ENCODE data around the gene CD80. TPM values are rescaled to one million over a fixed set of nuclear protein-coding genes. Genes with fewer than 3 reads are reported as not detected.
"Not testable (repeated sequence)": the region's sequence is repeated elsewhere in the genome, so short reads cannot be mapped to it uniquely, and the experiment has no call there.

The CD80 gene
- total RNA-seq, 2 experiments from 2014 or later, result 0.14 to 0.40 TPM

DNA sequence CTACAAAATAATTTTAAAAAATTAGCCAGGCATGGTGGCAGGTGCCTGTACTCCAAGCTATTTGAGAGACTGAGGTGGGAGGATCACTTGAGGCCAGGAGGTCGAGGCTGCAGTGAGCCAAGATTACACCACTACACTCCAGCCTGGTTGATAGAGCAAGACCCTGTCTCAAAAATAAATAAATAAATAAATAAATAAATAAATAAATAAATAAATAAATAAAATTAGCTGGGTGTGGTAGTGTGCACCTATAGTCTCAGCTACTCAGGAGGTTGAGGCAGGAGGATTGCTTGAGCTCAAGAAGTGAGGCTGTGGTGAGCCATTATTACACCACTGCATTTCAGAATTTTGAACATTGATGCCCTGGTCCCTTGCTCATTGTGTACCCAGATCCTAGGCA lies 35.5 kb upstream of the CD80 start:
- H3K9me3 Mint-ChIP-seq; DNase-seq; intact Hi-C loops (cut with micrococcal nuclease); H3K36me3 Mint-ChIP-seq (ENCODE audit: low read depth); H3K4me1 Mint-ChIP-seq (ENCODE audit: low read depth); H3K4me3 Mint-ChIP-seq; CTCF ChIA-PET; H3K27me3 Mint-ChIP-seq (ENCODE audit: low read depth); H3K27ac Mint-ChIP-seq: not testable (repeated sequence)

DNA sequence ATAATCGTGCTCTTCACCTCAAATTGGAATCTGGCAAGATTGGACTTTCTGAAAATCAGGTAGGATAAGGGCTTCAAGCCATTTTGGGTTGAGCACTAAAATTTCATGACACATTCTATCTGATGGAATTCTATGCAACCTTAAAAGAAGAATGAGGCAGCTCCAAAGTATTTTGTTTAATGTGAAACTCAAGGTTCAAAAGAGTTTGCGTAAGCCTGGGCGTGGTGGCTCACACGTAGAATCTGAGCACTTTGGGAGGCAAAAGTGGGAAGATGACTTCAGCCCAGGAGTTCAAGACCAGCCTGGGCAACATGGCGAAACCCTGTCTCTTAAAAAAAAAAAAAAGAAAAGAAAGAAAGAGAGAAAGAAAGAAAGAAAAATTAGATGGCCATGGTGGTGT lies 34.7 kb upstream of the CD80 start:
- H3K9me3 Mint-ChIP-seq, result peaks cover 1% of the 10 kb centered on the region
- H3K4me1 Mint-ChIP-seq (ENCODE audit: low read depth), result no peaks in the 10 kb centered on the region
- no peak overlapping the region for H3K27ac Mint-ChIP-seq
- no peak for DNase-seq
- peaks cover 12% of the 10 kb centered on the region for H3K27me3 Mint-ChIP-seq (ENCODE audit: low read depth)
- CTCF ChIA-PET, result interaction anchor here (1.0 kb wide), 1 partner anchor 12 kb away, joined by 4 read pairs; no protein-coding TSS in a partner anchor
- no peak overlapping the region for H3K4me3 Mint-ChIP-seq
- intact Hi-C loops (cut with micrococcal nuclease), result no loop called here
- H3K36me3 Mint-ChIP-seq (ENCODE audit: low read depth), result no peaks in the 10 kb centered on the region

DNA sequence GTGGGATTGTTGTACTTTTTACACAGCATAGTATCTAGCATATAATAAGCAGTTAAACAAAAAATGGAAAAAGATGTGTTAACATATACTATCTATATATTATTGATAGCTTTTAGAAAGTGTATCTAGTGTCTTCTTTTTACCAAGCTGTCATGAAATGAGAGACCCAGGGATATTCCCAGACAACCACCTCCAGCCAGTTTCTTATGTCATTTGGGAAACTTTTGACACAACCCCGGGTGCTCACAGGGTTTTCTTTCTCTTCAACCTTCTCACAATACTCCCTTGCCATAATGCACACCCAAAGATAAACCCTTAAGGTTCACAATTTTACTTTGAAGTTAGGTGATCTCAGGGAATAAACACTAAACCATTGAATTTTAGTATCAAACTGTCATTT lies 33.4 kb upstream of the CD80 start:
- Mint-ChIP-seq H3K4me1 (ENCODE audit: low read depth) (peaks cover 7% of the 10 kb centered on the region), H3K36me3 (ENCODE audit: low read depth) (no peaks in the 10 kb centered on the region), H3K27me3 (ENCODE audit: low read depth) (peaks cover 16% of the 10 kb centered on the region), H3K27ac (no peak overlapping the region), H3K4me3 (no peak overlapping the region), H3K9me3 (peaks cover 1% of the 10 kb centered on the region)
- no peak for DNase-seq
- CTCF ChIA-PET, result no interaction called here
- intact Hi-C loops (cut with micrococcal nuclease), result no loop called here

DNA sequence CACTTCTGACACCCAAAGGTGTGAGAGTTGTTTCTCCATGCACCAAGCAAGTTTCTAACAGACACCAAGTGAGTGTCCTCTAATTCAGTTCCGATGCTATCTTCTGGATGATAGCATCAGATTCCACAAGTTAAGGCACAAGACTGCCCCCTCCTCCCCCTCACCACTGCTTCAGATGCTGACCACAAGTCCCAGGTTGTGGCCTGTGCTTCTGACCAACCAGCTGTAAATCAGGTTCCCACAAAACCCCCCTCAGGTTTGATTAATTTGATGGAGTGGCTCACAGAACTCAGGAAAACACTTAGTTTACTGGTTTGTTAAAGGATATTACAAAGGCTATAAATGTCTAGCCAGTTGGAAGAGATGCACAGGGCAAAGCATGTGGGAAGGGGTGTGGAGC lies 31.3 kb upstream of the CD80 start:
- no peak overlapping the region for H3K4me3 Mint-ChIP-seq
- no peak for DNase-seq
- H3K27me3 Mint-ChIP-seq (ENCODE audit: low read depth), result peaks cover 16% of the 10 kb centered on the region
- no peaks in the 10 kb centered on the region for H3K36me3 Mint-ChIP-seq (ENCODE audit: low read depth)
- intact Hi-C loops (cut with micrococcal nuclease), result no loop called here
- peaks cover 8% of the 10 kb centered on the region for H3K4me1 Mint-ChIP-seq (ENCODE audit: low read depth)
- CTCF ChIA-PET, result interaction anchor here (0.7 to 1.1 kb wide), 2 partner anchors 10 to 16 kb away, joined by 3 read pairs; no protein-coding TSS in a partner anchor
- peaks cover 1% of the 10 kb centered on the region for H3K9me3 Mint-ChIP-seq
- H3K27ac Mint-ChIP-seq, result no peak overlapping the region

DNA sequence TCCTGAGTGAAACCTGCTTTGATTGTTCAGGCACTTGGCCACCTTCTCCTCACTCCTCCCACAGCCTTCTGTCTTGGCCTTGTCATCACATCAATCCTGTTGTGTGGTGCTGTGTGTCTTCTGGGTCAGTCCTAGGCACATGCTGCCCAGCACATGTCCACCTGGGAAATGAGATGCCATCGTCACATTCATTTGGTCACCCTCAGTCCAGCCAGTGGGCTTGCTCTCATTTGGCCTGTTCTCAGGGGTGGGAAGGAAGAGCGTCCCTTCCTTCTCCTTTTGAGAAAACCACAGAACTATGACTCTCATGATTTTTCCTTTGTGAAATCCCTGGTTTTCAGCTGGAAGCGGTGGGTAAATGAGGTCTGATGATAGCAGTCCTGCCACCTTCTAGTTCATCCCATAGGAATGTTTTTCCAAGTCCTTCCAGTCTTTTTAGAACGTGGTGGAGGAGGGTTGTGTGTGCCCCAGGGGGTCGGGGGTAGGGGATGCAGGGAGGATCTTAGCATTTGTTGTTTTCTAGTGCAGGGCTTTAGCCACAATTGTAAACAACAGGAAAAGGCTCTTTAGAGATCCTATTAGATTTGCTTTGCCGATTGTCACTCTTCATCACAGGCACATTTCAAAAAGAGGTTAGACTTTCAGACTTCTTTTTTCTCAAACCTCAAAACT lies 29.8 kb upstream of the CD80 start:
- intact Hi-C loops (cut with micrococcal nuclease), result no loop called here
- Mint-ChIP-seq H3K4me1 (ENCODE audit: low read depth) (peaks cover 8% of the 10 kb centered on the region), H3K4me3 (no peak overlapping the region), H3K27me3 (ENCODE audit: low read depth) (peaks cover 16% of the 10 kb centered on the region), H3K27ac (no peak overlapping the region), H3K36me3 (ENCODE audit: low read depth) (no peaks in the 10 kb centered on the region), H3K9me3 (peaks cover 1% of the 10 kb centered on the region)
- CTCF ChIA-PET, result interaction anchor here (1.0 kb wide), 1 partner anchor 59 kb away, joined by 3 read pairs; no protein-coding TSS in a partner anchor
- no peak for DNase-seq

DNA sequence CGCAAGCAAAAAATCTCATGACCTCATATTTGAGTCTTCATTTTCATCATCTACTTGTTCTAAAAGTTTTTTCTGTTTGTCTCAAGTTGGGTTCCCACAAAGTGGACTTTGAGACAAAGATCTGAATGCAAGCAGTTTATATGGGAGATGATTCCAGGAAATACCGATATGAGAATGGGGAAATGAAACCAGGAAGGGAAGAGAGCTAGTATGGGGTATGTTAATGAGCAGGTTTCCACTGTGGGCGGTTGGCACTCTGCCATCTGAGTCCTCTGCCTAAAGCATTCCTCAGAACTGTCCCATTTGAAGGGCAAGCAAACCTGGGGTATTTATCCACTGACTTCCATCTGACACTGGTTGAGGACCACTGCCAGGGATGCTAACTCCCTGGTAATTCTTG lies 28.7 kb upstream of the CD80 start:
- Mint-ChIP-seq H3K9me3 (peaks cover 1% of the 10 kb centered on the region), H3K36me3 (ENCODE audit: low read depth) (no peaks in the 10 kb centered on the region), H3K4me1 (ENCODE audit: low read depth) (peaks cover 8% of the 10 kb centered on the region), H3K27me3 (ENCODE audit: low read depth) (peaks cover 16% of the 10 kb centered on the region), H3K27ac (no peak overlapping the region), H3K4me3 (no peak overlapping the region)
- CTCF ChIA-PET, result interaction anchor here (1.0 to 1.4 kb wide), 3 partner anchors 12 to 60 kb away, joined by 3 read pairs; no protein-coding TSS in a partner anchor
- DNase-seq, result no peak
- intact Hi-C loops (cut with micrococcal nuclease), result no loop called here

DNA sequence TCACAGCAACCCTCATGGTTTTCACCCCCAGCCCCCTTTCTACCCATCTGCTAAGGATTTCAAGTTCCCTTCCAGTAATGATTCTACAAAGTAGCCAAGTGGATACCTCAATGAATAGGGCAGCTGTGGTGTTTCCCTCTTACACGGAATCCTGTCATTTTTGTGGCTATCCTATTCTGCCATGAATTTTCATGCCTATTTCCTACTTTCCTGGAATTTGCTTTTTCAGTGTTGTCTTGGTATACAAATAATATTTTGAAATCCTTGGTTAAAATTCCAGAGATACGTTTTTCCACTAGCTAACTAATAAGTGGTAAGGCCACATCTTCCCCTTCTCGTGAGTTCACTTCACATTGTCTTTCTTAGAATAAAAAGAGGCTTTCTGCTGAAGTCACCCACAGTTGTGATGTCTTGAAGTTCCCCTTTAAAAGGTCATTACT lies 27.3 kb upstream of the CD80 start:
- peaks cover 1% of the 10 kb centered on the region for H3K9me3 Mint-ChIP-seq

DNA sequence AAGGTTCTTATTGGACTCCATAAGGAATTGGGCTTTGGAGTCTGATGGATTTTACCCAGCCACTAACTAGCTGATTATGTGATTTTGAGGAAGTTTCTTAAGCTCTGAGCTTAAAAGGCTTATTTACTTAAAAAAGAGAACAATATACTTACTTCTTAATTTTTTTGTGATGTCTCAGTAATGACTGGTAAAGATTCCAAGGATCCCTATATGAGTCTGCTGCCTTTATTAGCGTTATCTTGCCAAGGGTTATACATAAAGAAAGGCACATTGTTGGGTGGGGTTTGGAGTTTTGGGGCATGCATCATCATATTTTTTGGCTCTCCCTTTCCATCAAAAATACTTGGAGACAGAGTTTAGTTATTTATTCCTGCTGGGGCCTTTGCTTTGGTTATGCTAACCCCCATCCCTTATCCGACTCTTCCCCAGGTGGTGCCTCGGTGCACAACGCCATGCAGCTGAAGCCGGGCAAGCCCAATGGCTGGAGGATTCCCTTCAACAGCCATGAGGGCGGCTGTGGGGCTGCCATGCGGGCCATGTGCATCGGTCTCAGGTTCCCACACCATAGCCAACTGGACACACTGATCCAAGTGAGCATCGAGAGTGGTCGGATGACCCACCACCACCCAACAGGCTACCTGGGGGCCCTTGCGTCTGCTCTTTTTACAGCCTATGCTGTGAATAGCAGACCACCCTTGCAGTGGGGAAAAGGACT lies 26.6 kb upstream of the CD80 start:
- intact Hi-C loops (cut with micrococcal nuclease), result no loop called here
- Mint-ChIP-seq H3K9me3 (peaks cover 1% of the 10 kb centered on the region), H3K27ac (no peak overlapping the region), H3K27me3 (ENCODE audit: low read depth) (peaks cover 13% of the 10 kb centered on the region), H3K4me1 (ENCODE audit: low read depth) (peaks cover 14% of the 10 kb centered on the region), H3K36me3 (ENCODE audit: low read depth) (no peaks in the 10 kb centered on the region), H3K4me3 (no peak overlapping the region)
- CTCF ChIA-PET, result interaction anchor here (0.9 kb wide), 1 partner anchor 14 kb away, joined by 3 read pairs; no protein-coding TSS in a partner anchor
- no peak for DNase-seq

More for the DNA sequence above, 27.3 kb upstream of the CD80 start:
- no peak overlapping the region for H3K4me3 Mint-ChIP-seq
- H3K36me3 Mint-ChIP-seq (ENCODE audit: low read depth), result no peaks in the 10 kb centered on the region
- peaks cover 17% of the 10 kb centered on the region for H3K27me3 Mint-ChIP-seq (ENCODE audit: low read depth)
- H3K4me1 Mint-ChIP-seq (ENCODE audit: low read depth), result peaks cover 14% of the 10 kb centered on the region
- DNase-seq, result no peak
- CTCF ChIA-PET, result interaction anchor here (0.9 kb wide), 1 partner anchor 14 kb away, joined by 3 read pairs; no protein-coding TSS in a partner anchor
- intact Hi-C loops (cut with micrococcal nuclease), result no loop called here
- no peak overlapping the region for H3K27ac Mint-ChIP-seq

DNA sequence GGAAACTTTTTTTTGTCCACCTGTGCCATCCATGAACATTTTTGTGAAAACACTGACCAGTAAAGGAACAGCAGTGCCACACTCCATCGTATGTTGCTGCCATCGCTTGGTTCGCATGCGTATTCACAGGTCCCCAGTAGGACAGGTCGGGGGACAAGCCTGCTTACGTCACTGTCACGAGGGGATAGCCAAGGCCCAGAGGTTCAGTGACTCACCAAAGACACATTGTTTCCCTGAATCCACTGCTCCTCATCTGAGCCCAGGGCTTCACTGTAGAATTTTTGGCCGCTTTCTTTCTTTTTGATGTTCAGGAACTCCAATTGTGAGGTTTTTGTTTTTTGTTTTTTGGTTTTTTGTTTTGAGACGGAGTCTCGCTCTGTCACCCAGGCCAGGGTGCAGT lies 25.8 kb upstream of the CD80 start:
- CTCF ChIA-PET, result no interaction called here
- Mint-ChIP-seq H3K4me3 (no peak overlapping the region), H3K27me3 (ENCODE audit: low read depth) (peaks cover 15% of the 10 kb centered on the region), H3K4me1 (ENCODE audit: low read depth) (peaks cover 16% of the 10 kb centered on the region), H3K36me3 (ENCODE audit: low read depth) (no peaks in the 10 kb centered on the region), H3K27ac (no peak overlapping the region), H3K9me3 (no peaks in the 10 kb centered on the region)
- intact Hi-C loops (cut with micrococcal nuclease), result no loop called here
- DNase-seq, result no peak

DNA sequence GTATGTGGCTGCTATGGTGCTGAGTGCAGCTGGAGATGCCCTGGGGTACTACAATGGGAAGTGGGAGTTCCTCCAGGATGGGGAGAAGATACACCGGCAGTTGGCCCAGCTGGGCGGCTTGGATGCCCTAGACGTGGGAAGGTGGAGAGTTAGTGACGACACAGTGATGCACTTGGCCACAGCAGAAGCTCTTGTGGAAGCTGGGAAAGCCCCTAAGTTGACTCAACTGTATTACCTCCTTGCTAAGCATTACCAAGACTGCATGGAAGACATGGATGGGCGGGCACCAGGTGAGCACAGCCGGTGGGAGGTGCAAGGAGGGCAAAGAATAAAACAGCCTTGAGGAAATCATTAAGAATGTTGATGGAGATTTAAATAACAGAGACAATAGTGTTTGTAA lies 22.8 kb upstream of the CD80 start:
- Mint-ChIP-seq H3K4me1 (ENCODE audit: low read depth) (peaks cover 15% of the 10 kb centered on the region), H3K27ac (no peak overlapping the region), H3K4me3 (no peak overlapping the region), H3K9me3 (no peaks in the 10 kb centered on the region), H3K36me3 (ENCODE audit: low read depth) (no peaks in the 10 kb centered on the region), H3K27me3 (ENCODE audit: low read depth) (peaks cover 18% of the 10 kb centered on the region)
- intact Hi-C loops (cut with micrococcal nuclease), result loop anchor here (1.0 to 2.0 kb wide), 2 partner anchors 19 to 84 kb away; partner anchors contain the start of gene TIMMDC1
- DNase-seq, result peak; percentile 44
- CTCF ChIA-PET, result interaction anchor here (1.0 to 1.6 kb wide), 3 partner anchors 11 to 23 kb away, joined by 3 to 5 read pairs (median 4); partner anchors contain the start of gene CD80

DNA sequence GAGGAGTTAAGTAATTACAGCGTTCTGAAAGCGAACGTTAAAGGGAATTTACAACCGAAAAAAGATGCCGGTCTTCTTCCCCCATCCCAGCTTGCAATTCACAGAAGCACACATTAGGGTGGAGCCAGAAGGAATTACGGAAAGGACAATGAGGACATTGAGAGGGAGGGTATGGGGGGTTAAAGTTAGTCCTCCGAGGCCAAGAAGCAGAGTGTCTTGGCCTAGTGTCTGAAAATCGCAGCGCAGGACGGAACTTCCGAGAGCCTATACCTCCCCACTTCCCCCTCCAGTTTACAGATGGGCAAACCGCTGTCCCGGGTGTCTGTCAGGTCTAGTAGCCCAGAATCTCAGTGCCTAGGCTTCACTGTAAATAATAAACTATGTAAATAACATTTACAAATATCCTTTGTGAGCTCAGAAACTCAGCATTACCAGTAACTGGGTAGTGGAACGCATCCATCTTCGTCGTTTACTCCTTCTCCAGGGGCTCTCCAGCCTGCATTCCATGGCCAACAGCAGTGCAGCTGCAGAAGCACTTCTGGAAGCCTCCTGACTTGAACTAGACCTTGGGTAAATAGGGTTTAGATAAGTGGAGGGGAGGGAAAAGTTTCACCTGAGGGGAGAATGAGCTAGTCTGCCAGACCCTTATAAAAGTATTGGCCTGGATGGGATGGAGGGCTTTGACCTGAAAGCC lies 20.8 kb upstream of the CD80 start:
- H3K36me3 Mint-ChIP-seq (ENCODE audit: low read depth), result no peaks in the 10 kb centered on the region
- H3K4me1 Mint-ChIP-seq (ENCODE audit: low read depth), result peaks cover 15% of the 10 kb centered on the region
- intact Hi-C loops (cut with micrococcal nuclease), result loop anchor here (1.0 kb wide), 1 partner anchor 59 kb away; no protein-coding TSS in a partner anchor
- no peaks in the 10 kb centered on the region for H3K9me3 Mint-ChIP-seq
- peak overlapping the region; percentile 86 for H3K4me3 Mint-ChIP-seq
- no peak for DNase-seq
- H3K27ac Mint-ChIP-seq, result peak overlapping the region; percentile 54
- H3K27me3 Mint-ChIP-seq (ENCODE audit: low read depth), result peaks cover 18% of the 10 kb centered on the region
- CTCF ChIA-PET, result interaction anchor here (1.3 to 1.5 kb wide), 2 partner anchors 21 to 101 kb away, joined by 3 to 4 read pairs; no protein-coding TSS in a partner anchor

All from activated naive CD4-positive, alpha-beta T cell treated with anti-CD3 and anti-CD28 coated beads for 36 hours (primary cell).